CD4-positive, alpha-beta T cell (primary cell): ENCODE measurements around the gene GGTA1. TPM values are rescaled to one million over a fixed set of nuclear protein-coding genes. Genes with fewer than 3 reads are reported as not detected.

Experiments used
- ATAC-seq: fragments of 200-7000 bp; cut with Tn5 transposase; one replicate; pipeline ENCODE4 v1.10.0; 2022; ENCODE audit warnings: mild to moderate bottlenecking; ENCODE audit not compliant: poor library complexity
- CTCF ChIA-PET: fragments of 350-600 bp; sonication (Branson Sonifier 250); formaldehyde crosslinking; loops from one replicate; lab custom pipeline; 2021; ENCODE audit warnings: antibody characterized with exemption, inconsistent platforms; lab: Charles Lee
- POLR2A ChIA-PET: fragments of 350-600 bp; sonication (Branson Sonifier 250); formaldehyde crosslinking; loops from one replicate; lab custom pipeline; 2021; ENCODE audit warnings: antibody characterized with exemption, inconsistent platforms; lab: Charles Lee
- DNase-seq, 14 experiments: peaks; one replicate each; pipeline ENCODE4 v3.0.0-alpha.2; 2013 to 2020; ENCODE audit warnings: mixed read lengths in 2 of 14
- H3K27ac ChIP-seq, 2 donors: one replicate each; pipeline versions ENCODE4 v1.5.1 to v1.7.0; 2013; ENCODE audit warnings: low read length in 2 of 2, low read depth in 1 of 2, mild to moderate bottlenecking in 1 of 2
- H3K27me3 ChIP-seq, 2 experiments: 1 replicate in 1 of 2; 2 replicates in 1 of 2; pipeline versions ENCODE4 v1.6.1 to v1.7.0; 2013; ENCODE audit warnings: low read length in 2 of 2, control low read depth in 1 of 2, mild to moderate bottlenecking in 1 of 2, moderate library complexity in 1 of 2; ENCODE audit not compliant: insufficient read depth in 2 of 2, control insufficient read depth in 1 of 2
- H3K36me3 ChIP-seq: one replicate; pipeline ENCODE4 v1.6.1; 2013; ENCODE audit warnings: low read length, control low read depth; ENCODE audit not compliant: insufficient read depth
- H3K4me1 ChIP-seq: one replicate; pipeline ENCODE4 v1.6.1; 2013; ENCODE audit warnings: low read length, control low read depth; ENCODE audit not compliant: insufficient read depth
- H3K4me3 ChIP-seq: one replicate; pipeline ENCODE4 v1.5.1; 2013; ENCODE audit warnings: mild to moderate bottlenecking, low read length, moderate library complexity
- H3K9me3 ChIP-seq, 2 experiments: 1 replicate in 1 of 2; 2 replicates in 1 of 2; pipeline versions ENCODE4 v1.6.1 to v1.7.0; 2013; ENCODE audit warnings: low read length in 2 of 2, mild to moderate bottlenecking in 2 of 2, control low read depth in 1 of 2, moderate library complexity in 1 of 2; ENCODE audit not compliant: control insufficient read depth in 1 of 2, insufficient read depth in 1 of 2
- H3K27ac Mint-ChIP-seq: one replicate; pipeline ENCODE4 v1.8.0; 2020; ENCODE audit warnings: mixed read lengths
- H3K27me3 Mint-ChIP-seq: one replicate; pipeline ENCODE4 v1.8.0; 2021; ENCODE audit warnings: mixed read lengths
- H3K36me3 Mint-ChIP-seq: one replicate; pipeline ENCODE4 v1.8.0; 2021; ENCODE audit warnings: low read depth, mixed read lengths
- H3K4me1 Mint-ChIP-seq: one replicate; pipeline ENCODE4 v1.8.0; 2021; ENCODE audit warnings: low read depth, mixed read lengths
- H3K4me3 Mint-ChIP-seq: one replicate; pipeline ENCODE4 v1.8.0; 2020; ENCODE audit warnings: mild to moderate bottlenecking, mixed read lengths
- H3K9me3 Mint-ChIP-seq: one replicate; pipeline ENCODE4 v1.8.0; 2020; ENCODE audit warnings: mixed read lengths
- CTCF ChIP-seq: fragments of 200-600 bp; IDR thresholded peaks from one replicate; pipeline ENCODE4 v1.8.0; 2022; ENCODE audit warnings: antibody characterized with exemption, mild to moderate bottlenecking
- intact Hi-C, 2 experiments: fragments of 100-400 bp; cut with DNase I in 1 of 2; cut with micrococcal nuclease in 1 of 2; formaldehyde crosslinking; loops; one replicate each; pipeline versions ENCODE4 v1.15.1 to v1.9.0; 2023 to 2025; cut with DNase I, micrococcal nuclease
- total RNA-seq, 174 experiments: library from RNA in 2 of 174; stranded (reverse) in 2 of 174; gene quantifications; one replicate each; pipeline ENCODE4 v1.2.3 and lab custom pipeline; 2021 to 2026

The GGTA1 gene
- total RNA-seq, 2 experiments from 2014 or later, result not detected

- peaks cover 0 to 10% of the 10 kb centered on the region in 2 experiments for H3K27me3 ChIP-seq
- peaks cover 46% of the 10 kb centered on the region for H3K27me3 Mint-ChIP-seq
- peaks cover 9% of the 10 kb centered on the region for H3K4me1 Mint-ChIP-seq
- no peak overlapping the region for H3K27ac ChIP-seq
- TF ChIP-seq CTCF, result no peak
- DNase-seq (no peak), ATAC-seq (no peak)
- no peaks in the 10 kb centered on the region for H3K4me1 ChIP-seq
- no peaks in the 10 kb centered on the region for H3K36me3 ChIP-seq
- H3K9me3 Mint-ChIP-seq, result no peaks in the 10 kb centered on the region
- no peak overlapping the region for H3K4me3 Mint-ChIP-seq
- ChIA-PET CTCF (no interaction called here), POLR2A (no interaction called here)
- no peak overlapping the region for H3K27ac Mint-ChIP-seq
- H3K9me3 ChIP-seq, result no peaks in the 10 kb centered on the region
- H3K36me3 Mint-ChIP-seq, result no peaks in the 10 kb centered on the region
- no peak overlapping the region for H3K4me3 ChIP-seq
- intact Hi-C loops, result no loop called here
Measured at GRCh38 chr9:121443981-121444380, 55.7 kb downstream of the GGTA1 start.

- H3K27ac Mint-ChIP-seq, result no peak overlapping the region
- CTCF ChIA-PET, result no interaction called here
- POLR2A ChIA-PET, result no interaction called here
Measured at GRCh38 chr9:121441165-121441564, 58.5 kb downstream of the GGTA1 start.

GRCh38 chr9:121439711-121440664 lies 59.7 kb downstream of the GGTA1 start:
- no peak for ATAC-seq
- Mint-ChIP-seq H3K9me3 (no peaks in the 10 kb centered on the region), H3K4me1 (no peaks in the 10 kb centered on the region), H3K27ac (no peak overlapping the region), H3K27me3 (peaks cover 41% of the 10 kb centered on the region), H3K4me3 (no peak overlapping the region), H3K36me3 (no peaks in the 10 kb centered on the region)
- Histone ChIP-seq H3K27me3 (peaks cover 2 to 14% of the 10 kb centered on the region in 2 experiments), H3K4me3 (no peak overlapping the region), H3K4me1 (no peaks in the 10 kb centered on the region), H3K36me3 (no peaks in the 10 kb centered on the region), H3K27ac (no peak overlapping the region), H3K9me3 (no peaks in the 10 kb centered on the region)
- TF ChIP-seq CTCF, result no peak
- intact Hi-C loops, result no loop called here
- CTCF ChIA-PET, result no interaction called here
- POLR2A ChIA-PET, result no interaction called here
- no peak for DNase-seq

More at GRCh38 chr9:121441165-121441564, 58.5 kb downstream of the GGTA1 start:
- TF ChIP-seq CTCF, result no peak
- Mint-ChIP-seq H3K27me3 (peaks cover 33% of the 10 kb centered on the region), H3K36me3 (no peaks in the 10 kb centered on the region), H3K4me3 (no peak overlapping the region), H3K9me3 (no peaks in the 10 kb centered on the region), H3K4me1 (no peaks in the 10 kb centered on the region)
- Histone ChIP-seq H3K27me3 (peaks cover 2 to 7% of the 10 kb centered on the region in 2 experiments), H3K4me1 (no peaks in the 10 kb centered on the region), H3K27ac (no peak overlapping the region), H3K36me3 (no peaks in the 10 kb centered on the region), H3K9me3 (no peaks in the 10 kb centered on the region), H3K4me3 (no peak overlapping the region)
- intact Hi-C loops, result no loop called here
- ATAC-seq, result no peak
- DNase-seq, result no peak
